Epidermal melanocyte (primary cell): ENCODE measurements around the gene NCAM2.

ENCODE experiments used
- DNase-seq: peaks from one replicate; pipeline ENCODE4 v3.0.0; 2011; ENCODE audit warnings: low spot score; ENCODE audit not compliant: insufficient read length

Gene NCAM2

GRCh38 chr21:21174676-21175075 lies 176.5 kb downstream of the NCAM2 start:
- DNase-seq: no peak

GRCh38 chr21:21175798-21176334 lies 177.7 kb downstream of the NCAM2 start:
- no peak for DNase-seq

DNA sequence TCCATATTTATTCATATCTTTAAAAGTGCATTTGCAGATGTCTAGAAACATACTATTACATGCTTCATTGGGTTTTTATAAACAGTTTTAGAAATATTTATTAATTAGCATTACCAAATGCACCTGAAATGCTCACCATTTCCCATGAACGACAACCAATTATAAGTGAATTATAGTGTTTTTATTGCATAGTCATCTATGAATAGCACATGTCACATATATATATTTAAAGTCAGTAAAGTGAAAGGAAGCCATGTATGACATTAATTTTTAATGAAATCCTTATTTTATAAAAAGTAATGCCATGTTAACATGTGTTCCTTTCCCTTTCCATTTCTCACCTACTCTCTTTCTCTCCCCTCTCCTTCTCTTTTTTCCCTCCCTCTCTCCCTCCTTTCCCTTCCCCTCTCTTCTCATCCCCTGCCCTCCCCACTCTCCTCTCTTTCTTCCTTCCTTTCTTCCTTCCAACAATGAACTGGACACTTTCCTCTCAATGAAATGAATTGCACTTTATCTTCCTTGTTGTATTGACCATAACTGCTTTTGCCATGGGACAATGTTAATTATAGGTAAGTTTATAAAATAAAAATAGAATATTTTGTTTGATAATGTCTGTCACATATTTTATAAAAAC lies 179.3 kb downstream of the NCAM2 start:
- no peak for DNase-seq

- no peak for DNase-seq
Measured at GRCh38 chr21:21179619-21180298, 181.6 kb downstream of the NCAM2 start.

- no peak for DNase-seq
Measured at GRCh38 chr21:21182401-21183010, 184.3 kb downstream of the NCAM2 start.

- DNase-seq: no peak
Measured at GRCh38 chr21:21183092-21183491, 184.9 kb downstream of the NCAM2 start.

DNA sequence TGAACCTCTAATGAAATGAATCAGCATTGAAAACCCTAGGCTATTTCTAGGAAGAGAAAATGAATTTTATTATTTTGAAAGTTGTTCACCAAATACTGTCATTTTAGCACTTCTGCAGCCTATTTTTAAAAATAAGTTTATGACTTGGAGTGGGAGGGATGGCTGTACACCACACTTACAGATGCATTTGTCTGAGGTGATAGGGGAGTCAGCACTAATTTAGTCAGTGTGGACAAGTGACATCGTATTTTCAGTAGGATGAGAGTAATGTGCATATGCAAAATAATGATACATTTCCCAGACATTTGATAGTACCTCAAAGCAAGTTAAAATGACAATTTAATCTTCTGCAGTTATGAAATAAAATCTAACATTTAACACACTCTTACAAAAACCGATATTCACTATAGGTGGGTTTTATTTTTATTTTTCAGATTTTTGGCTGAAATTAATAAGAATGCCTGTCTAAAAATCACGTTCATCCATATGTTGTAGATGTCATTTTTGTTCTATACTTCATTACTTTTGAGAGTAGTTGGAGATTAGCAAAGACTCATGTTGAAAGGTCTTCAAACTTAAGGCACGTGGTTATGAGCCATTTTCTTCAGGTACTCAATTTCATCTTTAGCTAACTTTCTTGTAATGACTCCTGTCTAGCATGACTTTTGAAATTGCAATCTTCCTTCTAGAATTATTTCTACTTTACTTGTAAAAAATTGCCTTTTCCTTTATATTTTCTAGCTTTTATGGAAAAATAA lies 186.7 kb downstream of the NCAM2 start:
- no peak for DNase-seq

DNA sequence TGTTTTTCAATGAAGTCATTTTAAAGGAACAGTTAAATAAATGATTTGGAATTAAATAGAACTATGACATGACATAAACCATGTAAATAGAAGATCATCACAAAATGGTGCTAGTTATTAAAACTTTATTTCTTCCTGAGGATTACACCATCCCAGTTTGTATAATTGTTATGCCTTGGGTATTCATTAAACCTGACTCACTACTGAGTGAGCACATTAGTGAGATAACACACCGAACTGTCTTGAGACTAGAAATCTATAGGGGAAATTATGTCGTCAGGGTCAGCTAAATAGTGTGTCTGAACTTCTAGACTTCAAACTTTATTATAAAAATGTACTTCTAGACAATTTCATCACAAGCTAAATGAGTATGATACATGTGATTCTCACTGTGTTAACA lies 189.4 kb downstream of the NCAM2 start:
- DNase-seq: no peak

GRCh38 chr21:21188513-21189195 lies 190.4 kb downstream of the NCAM2 start:
- DNase-seq: no peak

GRCh38 chr21:21195417-21195943 lies 197.3 kb downstream of the NCAM2 start:
- no peak for DNase-seq

- no peak for DNase-seq
Measured at GRCh38 chr21:21196087-21196486, 197.9 kb downstream of the NCAM2 start.

- DNase-seq: no peak
Measured at GRCh38 chr21:21196848-21197247, 198.6 kb downstream of the NCAM2 start.

- DNase-seq: no peak
Measured at GRCh38 chr21:21199342-21200102, 201.3 kb downstream of the NCAM2 start.

- peak; percentile 31 for DNase-seq
Measured at GRCh38 chr21:21200103-21200938, 202.1 kb downstream of the NCAM2 start.

- no peak for DNase-seq
Measured at GRCh38 chr21:21200939-21201615, 202.9 kb downstream of the NCAM2 start.

DNA sequence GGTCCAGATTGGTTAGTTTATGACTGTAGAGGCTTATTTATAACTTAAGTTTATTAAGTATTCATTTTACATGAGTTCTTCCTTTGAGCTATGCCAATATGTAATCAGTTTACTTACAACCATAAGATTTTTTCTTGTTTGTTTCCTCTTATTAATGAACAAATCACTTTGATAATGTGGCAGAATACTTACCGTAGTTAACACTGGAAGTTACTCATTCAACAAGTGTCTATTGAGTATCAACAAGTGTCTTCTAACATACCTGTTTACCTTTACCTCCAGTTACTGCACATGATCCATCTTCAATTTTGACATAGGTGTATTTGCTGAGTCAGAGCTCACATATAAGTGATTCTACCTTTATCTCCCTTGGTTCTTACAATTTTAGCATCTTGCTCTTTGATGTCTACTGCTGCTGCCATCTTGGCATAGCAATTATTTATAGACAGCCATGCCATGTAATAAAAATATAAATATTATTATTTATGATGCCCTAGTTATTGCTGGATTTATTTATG lies 205.7 kb downstream of the NCAM2 start:
- DNase-seq: no peak

DNA sequence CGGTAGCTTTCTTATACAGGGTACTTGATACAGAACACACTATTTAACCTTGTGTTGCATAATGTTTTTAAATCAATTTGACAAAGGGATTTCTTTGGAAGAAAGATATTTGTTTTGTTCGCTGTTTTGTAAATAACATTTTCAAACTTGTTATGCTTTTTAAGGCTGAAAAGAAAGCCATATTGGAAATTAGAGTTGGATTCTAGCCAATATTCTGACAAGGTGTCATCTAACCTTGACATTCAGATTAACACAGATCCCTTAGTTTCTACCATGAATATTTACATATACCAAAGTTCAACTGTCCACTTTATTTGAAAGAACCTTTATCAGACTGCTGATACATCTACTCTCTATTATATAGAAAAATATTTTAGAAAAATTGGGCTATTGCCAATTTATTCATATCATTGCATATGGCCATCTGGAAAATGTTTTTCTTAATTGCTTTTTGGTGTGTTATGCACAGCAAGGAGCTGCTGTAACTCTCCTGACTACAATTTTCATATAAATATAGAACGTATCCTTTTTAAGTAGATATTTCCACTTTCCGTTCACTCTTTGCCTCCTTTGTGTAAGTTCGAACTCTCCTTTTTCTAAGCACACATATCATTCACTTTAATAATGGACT lies 206.3 kb downstream of the NCAM2 start:
- DNase-seq: no peak

GRCh38 chr21:21205604-21206003 lies 207.4 kb downstream of the NCAM2 start:
- DNase-seq: no peak
